K562 (cell line): ENCODE results near the gene GOLGA8B. TPM values are rescaled to one million over a fixed set of nuclear protein-coding genes. Genes with fewer than 3 reads are reported as not detected.

Source experiments
- ATAC-seq: fragments of 200-7000 bp; cut with Tn5 transposase; 3 replicates; pipeline ENCODE4 v1.9.1; 2020; ENCODE audit warnings: moderate library complexity
- BruUV-seq: library from RNA; stranded (reverse); fragments of 400-500 nt; replicated peaks from 2 replicates; lab custom pipeline; 2021; lab: Mats Ljungman, UMichigan
- CTCF ChIA-PET: fragments of 300-600 bp; formaldehyde crosslinking; extraction: SDS; loops from one replicate; lab custom pipeline; 2021; ENCODE audit warnings: low intra/inter-chr PET ratio; lab: Yijun Ruan, JAX
- POLR2A ChIA-PET: fragments of 300-600, 350-650 bp; sonication (Branson Sonifier 250); formaldehyde crosslinking; extraction: SDS; loops from one replicate; lab custom pipeline; 2021; ENCODE audit warnings: antibody characterized with exemption, inconsistent platforms; lab: Yijun Ruan, JAX
- DNase-seq, 4 experiments: peaks; one replicate each; pipeline versions ENCODE4 v3.0.0 to v3.0.0-alpha.2; 2011 to 2018; ENCODE audit warnings: low spot score in 3 of 4, mixed read lengths in 3 of 4; ENCODE audit errors: extremely low read depth in 1 of 4
- FAIRE-seq: peaks from 2 replicates; lab custom pipeline; 2011; peaks lifted over from hg19 to GRCh38; lab: Jason Lieb, UNC
- H2AFZ ChIP-seq: 2 replicates; pipeline ENCODE4 v1.6.0; 2011; ENCODE audit warnings: low read depth, low read length, control low read depth, inconsistent platforms
- H3K27ac ChIP-seq: fragments of 200-600 bp; 3 replicates; pipeline ENCODE4 v1.8.0; 2011; ENCODE audit warnings: low read depth, mild to moderate bottlenecking, control low read depth, inconsistent platforms, low read length, moderate library complexity, mixed read lengths; ENCODE audit errors: extremely low read depth
- H3K27me3 ChIP-seq, 2 experiments: fragments of 300-600 bp in 1 of 2; 2 replicates in 1 of 2; 3 replicates in 1 of 2; pipeline versions ENCODE4 v1.6.0 to v1.8.0; 2011; ENCODE audit warnings: inconsistent platforms in 2 of 2, low read length in 2 of 2, mild to moderate bottlenecking in 1 of 2, mixed read lengths in 1 of 2, moderate library complexity in 1 of 2; ENCODE audit not compliant: control insufficient read depth in 2 of 2, insufficient read depth in 2 of 2
- H3K36me3 ChIP-seq: fragments of 300-600 bp; 3 replicates; pipeline ENCODE4 v1.8.0; 2011; ENCODE audit warnings: mild to moderate bottlenecking, low read length, inconsistent platforms; ENCODE audit not compliant: control insufficient read depth, insufficient read depth
- H3K4me1 ChIP-seq, 2 experiments: fragments of 200-600 bp in 1 of 2; replicated peaks in 1 of 2; 2 replicates in 1 of 2; 3 replicates in 1 of 2; pipeline versions ENCODE4 v1.5.1 to v1.8.0; 2011; ENCODE audit warnings: inconsistent platforms in 2 of 2, low read length in 2 of 2, mild to moderate bottlenecking in 1 of 2, mixed read lengths in 1 of 2, moderate library complexity in 1 of 2; ENCODE audit not compliant: control insufficient read depth in 2 of 2, insufficient read depth in 2 of 2
- H3K4me2 ChIP-seq: 2 replicates; pipeline ENCODE4 v1.6.1; 2011; ENCODE audit warnings: low read length, control low read depth, inconsistent platforms, mixed read lengths; ENCODE audit not compliant: insufficient read depth
- H3K4me3 ChIP-seq: fragments of 200-600 bp; sonication (generic), shearing (Covaris generic); 2 replicates; pipeline ENCODE4 v1.5.1; 2016; ENCODE audit warnings: control low read depth, inconsistent platforms
- H3K79me2 ChIP-seq: fragments of 200-600 bp; 3 replicates; pipeline ENCODE4 v1.8.0; 2011; ENCODE audit warnings: low read length, inconsistent platforms; ENCODE audit not compliant: control insufficient read depth, insufficient read depth
- H3K9ac ChIP-seq, 2 experiments: 2 replicates each; pipeline versions ENCODE4 v1.6.0 to v1.6.1; 2011; ENCODE audit warnings: low read depth in 2 of 2, low read length in 2 of 2, control low read depth in 1 of 2, inconsistent platforms in 1 of 2, mild to moderate bottlenecking in 1 of 2, mixed read lengths in 1 of 2; ENCODE audit not compliant: insufficient read depth in 1 of 2
- H3K9me1 ChIP-seq: one replicate; pipeline ENCODE4 v1.6.0; 2011; ENCODE audit warnings: inconsistent platforms, mild to moderate bottlenecking, low read length, moderate library complexity; ENCODE audit not compliant: control insufficient read depth, insufficient read depth
- H3K9me3 ChIP-seq: replicated peaks from 2 replicates; pipeline ENCODE4 v1.5.1; 2011; ENCODE audit warnings: low read depth, low read length, inconsistent platforms; ENCODE audit not compliant: control insufficient read depth, insufficient read depth
- H4K20me1 ChIP-seq: replicated peaks from 2 replicates; pipeline ENCODE4 v1.6.1; 2011; ENCODE audit warnings: low read length, inconsistent platforms, mixed read lengths; ENCODE audit not compliant: control insufficient read depth, insufficient read depth
- ARHGAP35 ChIP-seq: fragments of 450-650 bp; IDR thresholded peaks from 2 replicates; pipeline ENCODE4 v1.6.1; 2018; ENCODE audit not compliant: partially characterized antibody
- BRF1 ChIP-seq: IDR thresholded peaks from 3 replicates; pipeline ENCODE4 v1.6.1; 2011; ENCODE audit warnings: borderline replicate concordance, mild to moderate bottlenecking; ENCODE audit not compliant: insufficient read length; ENCODE audit errors: extremely low read depth
- CEBPG ChIP-seq, 3 experiments: fragments of 200-800 bp in 1 of 3; sonication (Bioruptor generic) in 1 of 3; sonication (generic) in 1 of 3; formaldehyde crosslinking in 1 of 3; IDR thresholded peaks in 2 of 3; conservative IDR thresholded peaks in 1 of 3; 2 replicates each; pipeline versions ENCODE4 v1.6.1 to v1.8.0; 2016 to 2022; ENCODE audit warnings: missing compliant biosample characterization in 2 of 3, missing genetic modification characterization in 2 of 3, mild to moderate bottlenecking in 1 of 3, missing genetic modification reagents in 1 of 3
- CREB1 ChIP-seq, 2 experiments: sonication (generic) in 1 of 2; formaldehyde crosslinking in 1 of 2; IDR thresholded peaks; 2 replicates each; pipeline versions ENCODE4 v1.6.1 to v1.8.0; 2012 to 2022; ENCODE audit warnings: inconsistent platforms in 1 of 2, mild to moderate bottlenecking in 1 of 2, missing genetic modification reagents in 1 of 2, moderate library complexity in 1 of 2
- CREBBP ChIP-seq: IDR thresholded peaks from one replicate; pipeline ENCODE4 v1.6.1; 2012; ENCODE audit warnings: low read depth, mild to moderate bottlenecking, control low read depth, inconsistent platforms, low read length
- HES1 ChIP-seq: fragments of 450-650 bp; IDR thresholded peaks from 2 replicates; pipeline ENCODE4 v1.6.1; 2016; ENCODE audit warnings: low read depth, mild to moderate bottlenecking, moderate library complexity
- NFATC3 ChIP-seq: fragments of 450-650 bp; IDR thresholded peaks from 2 replicates; pipeline ENCODE4 v1.6.1; 2017; ENCODE audit warnings: mild to moderate bottlenecking
- PCBP1 ChIP-seq: fragments of 200-400 bp; formaldehyde crosslinking; IDR thresholded peaks from 2 replicates; pipeline ENCODE4 v1.6.1; 2018; ENCODE audit warnings: mild to moderate bottlenecking, low read depth, low read length; ENCODE audit not compliant: poor library complexity, severe bottlenecking
- PHF8 ChIP-seq: fragments of 200-600 bp; sonication (generic); IDR thresholded peaks from 2 replicates; pipeline ENCODE4 v1.6.1; 2012; ENCODE audit warnings: mixed run types, mild to moderate bottlenecking, inconsistent platforms, low read length, moderate library complexity, borderline replicate concordance
- SOX6 ChIP-seq: fragments of 450-650 bp; IDR thresholded peaks from 2 replicates; pipeline ENCODE4 v1.6.1; 2014; ENCODE audit warnings: mild to moderate bottlenecking
- TEAD4 ChIP-seq, 2 experiments: sonication (generic) in 1 of 2; formaldehyde crosslinking in 1 of 2; IDR thresholded peaks; 2 replicates each; pipeline versions ENCODE4 v1.6.1 to v1.8.0; 2012 to 2022; ENCODE audit warnings: borderline replicate concordance in 1 of 2, inconsistent platforms in 1 of 2, low read length in 1 of 2, mild to moderate bottlenecking in 1 of 2, missing genetic modification reagents in 1 of 2
- XRCC5 ChIP-seq: fragments of 200-400 bp; formaldehyde crosslinking; IDR thresholded peaks from 2 replicates; pipeline ENCODE4 v1.6.1; 2017; ENCODE audit warnings: low read depth, mild to moderate bottlenecking, low read length
- ZBTB33 ChIP-seq: sonication (generic); formaldehyde crosslinking; IDR thresholded peaks from 2 replicates; pipeline ENCODE4 v1.8.1; 2023; ENCODE audit warnings: mild to moderate bottlenecking, missing genetic modification reagents
- ZNF175 ChIP-seq: fragments of 200-800 bp; sonication (Bioruptor generic); IDR thresholded peaks from 2 replicates; pipeline ENCODE4 v1.6.1; 2016; ENCODE audit warnings: low read depth, mild to moderate bottlenecking, missing genetic modification characterization, missing compliant biosample characterization
- ZNF518B ChIP-seq: fragments of 250-450 bp; sonication (Bioruptor Pico); IDR thresholded peaks from 2 replicates; pipeline ENCODE4 v1.5.0; 2021; ENCODE audit warnings: mild to moderate bottlenecking, moderate library complexity
- whole genome bisulfite sequencing: fragments of 100-300 bp; shearing (Covaris generic); methylation state at CpG from one replicate; pipeline ENCODE4 v1.1.6; 2016; ENCODE audit warnings: low coverage, mixed read lengths; ENCODE audit not compliant: insufficient coverage; ENCODE audit errors: missing lambda C conversion rate; 5-methylcytosine and 5-hydroxymethylcytosine counted together
- in situ Hi-C: fragments of 300-500 bp; cut with MboI; formaldehyde crosslinking; loops from 4 replicates; pipeline ENCODE4 v1.15.0; 2018; ENCODE audit warnings: inconsistent platforms, mixed read lengths
- intact Hi-C: fragments of 100-400 bp; cut with micrococcal nuclease; formaldehyde crosslinking; loops from 2 replicates; pipeline ENCODE4 v1.14.2; 2022
- polyA plus RNA-seq, 8 experiments: library from polyadenylated mRNA; depleted of rRNA in 4 of 8; stranded (reverse) in 5 of 8; unstranded in 3 of 8; fragments of >200 nt; fragmentation: Nextera tagmentation in 2 of 8; fragmentation: Illumina TruSeq in 1 of 8; extraction: Ambion mirVana in 2 of 8; extraction: Trizol in 1 of 8; gene quantifications; 2 replicates each; pipeline versions ENCODE4 v1.2.1 to v1.2.3, GENCODE V29; 2011 to 2014; ENCODE audit warnings: inconsistent platforms in 1 of 8, missing spikeins in 1 of 8
- total RNA-seq, 7 experiments: library from RNA; depleted of rRNA in 6 of 7; stranded (reverse); fragments of >200 nt in 6 of 7; fragmentation: Illumina TruSeq in 2 of 7; extraction: Trizol in 2 of 7; gene quantifications; 2 replicates each; pipeline versions ENCODE4 v1.2.1 to v1.2.3, GENCODE V29; 2011 to 2021; ENCODE audit warnings: low replicate concordance in 1 of 7

The GOLGA8B gene
- total and polyA plus RNA-seq, 9 of the 15 experiments (the other 6 are each of a cell fraction or from before 2014, with no cell fraction given), result 7.9 to 236 (median 54.1) TPM

GRCh38 chr15:34613301-34613700, 29.9 kb upstream of the GOLGA8B start:
- in situ Hi-C loops, result no loop called here
- ChIA-PET POLR2A (interaction anchor here (0.6 to 1.9 kb wide), 3 partner anchors 8 to 160 kb away, joined by 4 to 6 read pairs (median 4); no protein-coding TSS in a partner anchor), CTCF (no interaction called here)
- Histone ChIP-seq H2AFZ (peak overlapping the region; percentile 84), H3K9ac (no peak overlapping the region), H4K20me1 (no peaks in the 10 kb centered on the region), H3K79me2 (no peaks in the 10 kb centered on the region), H3K4me2 (peak overlapping the region; percentile 4; the same call in 1 of the 2 replicates), H3K27ac (peak overlapping the region; percentile 19; the same call in 1 of the 3 replicates), H3K36me3 (no peaks in the 10 kb centered on the region), H3K27me3 (no peaks in the 10 kb centered on the region), H3K9me3 (no peaks in the 10 kb centered on the region), H3K9me1 (no peaks in the 10 kb centered on the region), H3K4me3 (no peak overlapping the region), H3K4me1 (peaks cover 0 to 13% of the 10 kb centered on the region in 2 experiments; a peak in 2 of 5 replicates)
- BruUV-seq, result no TSS peak
- FAIRE-seq, result no peak
- 0% methylated on average over 2 of the region's 2 CpGs for WGBS
- peak in 1 of 4 experiments; percentile 17 for DNase-seq
- intact Hi-C loops, result no loop called here
- ATAC-seq, result peak; percentile 45
- no peak for TF ChIP-seq ZBTB33
- no peak for TF ChIP-seq ZNF175 (CRISPR knock-in tag)
- TF ChIP-seq ZNF518B (CRISPR knock-in tag), result no peak
- TF ChIP-seq CEBPG (CRISPR knock-in tag; IDR thresholded peaks at IDR 0.05), result no peak
- peak in 1 of 2 experiments; percentile 17; a peak in 1 of 4 replicates for TF ChIP-seq CEBPG (tag; conservative IDR thresholded peaks at IDR 0.05 in 1 of 2, IDR thresholded peaks at IDR 0.05 in 1 of 2)
- no peak for TF ChIP-seq CREBBP
- TF ChIP-seq SOX6, result 0 out of 2 replicates have a peak, but pooled peaks have one; percentile 22
- TF ChIP-seq PCBP1, result no peak
- TF ChIP-seq HES1, result no peak
- TF ChIP-seq TEAD4 (IDR thresholded peaks at IDR 0.05; ENCODE audit: low read length), result peak; percentile 19; the same call in 1 of the 2 replicates
- TF ChIP-seq TEAD4 (CRISPR knock-in tag; IDR thresholded peaks at IDR 0.05; ENCODE audit: borderline replicate concordance), result no peak
- no peak for TF ChIP-seq PHF8
- TF ChIP-seq ARHGAP35, result no peak
- no peak for TF ChIP-seq BRF1
- no peak for TF ChIP-seq XRCC5
- no peak for TF ChIP-seq NFATC3
- no peak for TF ChIP-seq CREB1 (IDR thresholded peaks at IDR 0.05)
- TF ChIP-seq CREB1 (CRISPR knock-in tag; IDR thresholded peaks at IDR 0.05), result no peak
